ENCODE data around the gene THSD8. TPM values are rescaled to one million over a fixed set of nuclear protein-coding genes. Genes with fewer than 3 reads are reported as not detected.
A peak's percentile ranks its signal among the peaks of the same experiment; 100 is the strongest.

Gene THSD8
- not detected in 2 replicates for total RNA-seq

DNA sequence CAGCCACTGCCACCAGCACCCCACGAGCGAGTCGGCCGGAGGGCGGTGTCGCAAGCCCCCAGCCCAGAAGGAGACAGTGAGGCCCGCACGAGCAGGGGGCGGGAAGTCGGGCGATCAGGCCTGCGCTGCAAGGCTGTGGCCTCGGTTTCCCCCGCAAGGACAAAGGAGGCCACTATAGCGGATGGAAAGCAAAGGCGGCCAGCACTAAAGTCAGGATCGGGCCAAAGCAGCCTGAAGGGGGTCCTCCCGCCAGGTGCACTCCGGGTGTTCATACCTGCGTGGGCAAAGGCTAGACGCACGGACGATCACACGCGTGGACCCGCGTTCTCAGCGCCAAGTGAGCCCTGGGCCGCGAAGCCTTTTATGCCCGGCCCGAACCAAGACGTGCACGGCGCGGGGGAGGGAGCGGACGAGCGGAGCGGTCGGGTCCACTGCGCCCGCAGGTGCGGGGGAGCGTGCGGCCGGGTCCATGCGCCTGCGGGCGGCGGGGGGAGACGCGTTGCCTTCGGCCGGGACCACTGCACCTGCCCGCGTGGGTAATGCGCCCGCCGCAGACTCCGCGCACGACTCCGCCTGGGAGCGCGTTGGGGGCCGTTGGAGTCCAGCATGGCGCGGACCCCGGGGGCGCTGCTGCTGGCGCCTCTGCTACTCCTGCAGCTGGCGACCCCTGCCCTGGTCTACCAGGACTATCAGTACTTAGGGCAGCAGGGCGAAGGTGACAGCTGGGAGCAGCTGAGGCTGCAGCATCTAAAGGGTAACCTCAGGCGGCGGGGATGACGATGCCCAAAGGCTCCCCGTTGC is at the start of gene THSD8, which contains the start of gene PRDX2:
TSS of gene THSD8 (plus strand) at position 604 of the 801 bp plus-strand sequence. CDS start at position 607, 3 bp downstream.
TSS of gene PRDX2 (minus strand) at position 335 of the 801 bp plus-strand sequence. CDS start 539 bp downstream, outside the sequence.
- peak within 1 kb of the TSS; percentile 82 for H3K4me3 ChIP-seq (ENCODE audit: low read depth, low read length)
- no peak for DNase-seq (ENCODE audit: low read depth)
- TF ChIP-seq, protein P1, sequence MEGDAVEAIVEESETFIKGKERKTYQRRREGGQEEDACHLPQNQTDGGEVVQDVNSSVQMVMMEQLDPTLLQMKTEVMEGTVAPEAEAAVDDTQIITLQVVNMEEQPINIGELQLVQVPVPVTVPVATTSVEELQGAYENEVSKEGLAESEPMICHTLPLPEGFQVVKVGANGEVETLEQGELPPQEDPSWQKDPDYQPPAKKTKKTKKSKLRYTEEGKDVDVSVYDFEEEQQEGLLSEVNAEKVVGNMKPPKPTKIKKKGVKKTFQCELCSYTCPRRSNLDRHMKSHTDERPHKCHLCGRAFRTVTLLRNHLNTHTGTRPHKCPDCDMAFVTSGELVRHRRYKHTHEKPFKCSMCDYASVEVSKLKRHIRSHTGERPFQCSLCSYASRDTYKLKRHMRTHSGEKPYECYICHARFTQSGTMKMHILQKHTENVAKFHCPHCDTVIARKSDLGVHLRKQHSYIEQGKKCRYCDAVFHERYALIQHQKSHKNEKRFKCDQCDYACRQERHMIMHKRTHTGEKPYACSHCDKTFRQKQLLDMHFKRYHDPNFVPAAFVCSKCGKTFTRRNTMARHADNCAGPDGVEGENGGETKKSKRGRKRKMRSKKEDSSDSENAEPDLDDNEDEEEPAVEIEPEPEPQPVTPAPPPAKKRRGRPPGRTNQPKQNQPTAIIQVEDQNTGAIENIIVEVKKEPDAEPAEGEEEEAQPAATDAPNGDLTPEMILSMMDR (conservative IDR thresholded peaks at IDR 0.05; ENCODE audit: low read depth, low read length), result no peak

DNA sequence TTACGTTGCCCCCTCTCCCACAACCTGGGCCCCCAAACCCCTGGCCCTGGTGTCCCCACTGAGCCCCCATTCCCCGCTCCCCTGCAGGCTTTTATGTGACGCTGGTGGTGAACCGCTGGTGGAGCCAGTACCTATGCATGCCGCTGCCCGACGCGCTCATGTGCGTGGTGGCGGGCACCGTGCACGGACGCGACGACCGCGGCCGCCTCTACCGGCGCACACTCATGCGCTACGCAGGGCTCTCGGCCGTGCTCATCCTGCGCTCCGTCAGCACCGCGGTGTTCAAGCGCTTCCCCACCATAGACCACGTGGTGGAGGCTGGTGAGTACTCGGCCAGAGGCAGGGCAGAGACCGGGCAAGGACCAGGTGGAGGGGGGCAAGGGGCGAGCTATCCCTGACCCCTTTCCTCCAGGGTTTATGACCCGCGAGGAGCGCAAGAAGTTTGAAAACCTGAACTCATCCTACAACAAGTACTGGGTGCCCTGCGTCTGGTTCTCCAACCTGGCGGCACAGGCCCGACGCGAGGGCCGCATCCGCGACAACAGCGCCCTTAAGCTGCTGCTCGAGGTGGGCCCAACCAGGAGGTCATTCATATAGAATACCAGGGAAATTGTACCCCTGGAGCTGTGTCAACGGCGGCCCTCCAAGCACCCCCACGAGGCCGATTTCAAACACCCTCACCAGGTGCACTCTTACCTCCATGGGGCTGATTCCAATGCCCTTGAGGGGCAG is 47.2 kb upstream of the THSD8 start:
- no peak overlapping the region for H3K4me3 ChIP-seq (ENCODE audit: low read depth, low read length)
- TF ChIP-seq, protein P1 (conservative IDR thresholded peaks at IDR 0.05; ENCODE audit: low read depth, low read length), result no peak
- DNase-seq (ENCODE audit: low read depth), result no peak

- TF ChIP-seq, protein P1 (conservative IDR thresholded peaks at IDR 0.05; ENCODE audit: low read depth, low read length), result no peak
- DNase-seq (ENCODE audit: low read depth), result no peak
- H3K4me3 ChIP-seq (ENCODE audit: low read depth, low read length), result no peak overlapping the region
Measured at GRCh38 chr19:12756150-12756883, 45.6 kb upstream of the THSD8 start.

GRCh38 chr19:12757544-12758274 is 44.2 kb upstream of the THSD8 start:
- TF ChIP-seq, protein P1 (conservative IDR thresholded peaks at IDR 0.05; ENCODE audit: low read depth, low read length), result peak; percentile 84
- H3K4me3 ChIP-seq (ENCODE audit: low read depth, low read length), result peak overlapping the region; percentile 49
- DNase-seq (ENCODE audit: low read depth), result no peak

DNA sequence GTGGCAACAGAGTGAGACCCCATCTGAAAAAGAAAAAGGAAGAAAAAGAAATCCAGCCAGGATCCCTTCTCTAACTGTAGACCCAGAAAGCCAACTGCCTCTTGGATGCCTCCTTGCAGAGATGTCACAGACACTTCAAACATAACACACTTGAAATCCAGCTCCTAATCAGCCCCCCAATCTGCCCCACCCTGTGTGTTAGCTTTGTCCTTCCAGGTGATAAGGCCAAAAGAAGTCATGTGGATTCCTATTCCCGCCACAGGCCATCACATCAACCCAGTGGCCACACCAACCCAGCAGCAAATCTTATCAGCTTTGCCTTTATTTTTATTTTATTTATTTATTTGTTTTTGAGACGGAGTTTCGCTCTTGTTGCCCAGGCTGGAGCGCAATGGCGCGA is 42.2 kb upstream of the THSD8 start:
- DNase-seq (ENCODE audit: low read depth), result no peak
- TF ChIP-seq, protein P1 (conservative IDR thresholded peaks at IDR 0.05; ENCODE audit: low read depth, low read length), result no peak
- H3K4me3 ChIP-seq (ENCODE audit: low read depth, low read length), result no peak overlapping the region

- H3K4me3 ChIP-seq (ENCODE audit: low read depth, low read length), result no peak overlapping the region
- no peak for DNase-seq (ENCODE audit: low read depth)
- TF ChIP-seq, protein P1 (conservative IDR thresholded peaks at IDR 0.05; ENCODE audit: low read depth, low read length), result no peak
Measured at GRCh38 chr19:12763100-12763499, 38.8 kb upstream of the THSD8 start.

Data from epithelial cell of proximal tubule (primary cell).